IPS-15b (cell line): ENCODE results near the gene SPP1.

Source experiments
- H3K27me3 ChIP-seq: one replicate; pipeline ENCODE4 v1.6.1; 2013; ENCODE audit warnings: low read length; ENCODE audit not compliant: control insufficient read depth, insufficient read depth
- H3K36me3 ChIP-seq: one replicate; pipeline ENCODE4 v1.6.1; 2013; ENCODE audit warnings: low read length; ENCODE audit not compliant: control insufficient read depth, insufficient read depth
- H3K4me1 ChIP-seq: one replicate; pipeline ENCODE4 v1.6.1; 2013; ENCODE audit warnings: mild to moderate bottlenecking, low read length; ENCODE audit not compliant: control insufficient read depth, insufficient read depth
- H3K4me3 ChIP-seq: one replicate; pipeline ENCODE4 v1.5.1; 2013; ENCODE audit warnings: low read depth, low read length
- H3K9ac ChIP-seq: one replicate; pipeline ENCODE4 v1.6.1; 2013; ENCODE audit warnings: low read depth, mild to moderate bottlenecking, low read length
- H3K9me3 ChIP-seq: one replicate; pipeline ENCODE4 v1.6.1; 2013; ENCODE audit warnings: mild to moderate bottlenecking, low read length; ENCODE audit not compliant: control insufficient read depth, insufficient read depth

SPP1 gene

GRCh38 chr4:87957061-87957460, 18.5 kb upstream of the SPP1 start:
- Histone ChIP-seq H3K27me3 (no peaks in the 10 kb centered on the region), H3K36me3 (no peaks in the 10 kb centered on the region), H3K4me1 (peaks cover 4% of the 10 kb centered on the region), H3K9ac (no peak overlapping the region), H3K4me3 (no peak overlapping the region), H3K9me3 (no peaks in the 10 kb centered on the region)

- Histone ChIP-seq H3K9me3 (no peaks in the 10 kb centered on the region), H3K27me3 (no peaks in the 10 kb centered on the region), H3K4me3 (no peak overlapping the region), H3K9ac (no peak overlapping the region), H3K36me3 (no peaks in the 10 kb centered on the region), H3K4me1 (no peaks in the 10 kb centered on the region)
Measured at GRCh38 chr4:87961993-87962392, 13.5 kb upstream of the SPP1 start.

- H3K4me1 ChIP-seq = no peaks in the 10 kb centered on the region
Measured at GRCh38 chr4:87962398-87963146, 12.9 kb upstream of the SPP1 start.

GRCh38 chr4:87965501-87965975, 10.0 kb upstream of the SPP1 start:
- H3K9ac ChIP-seq = no peak overlapping the region
- H3K4me1 ChIP-seq = no peaks in the 10 kb centered on the region
- H3K36me3 ChIP-seq = no peaks in the 10 kb centered on the region
- H3K4me3 ChIP-seq = no peak overlapping the region
- no peaks in the 10 kb centered on the region for H3K9me3 ChIP-seq
- H3K27me3 ChIP-seq = no peaks in the 10 kb centered on the region

More at GRCh38 chr4:87962398-87963146, 12.9 kb upstream of the SPP1 start:
- H3K4me3 ChIP-seq = no peak overlapping the region
- no peaks in the 10 kb centered on the region for H3K36me3 ChIP-seq
- H3K27me3 ChIP-seq = no peaks in the 10 kb centered on the region
- H3K9me3 ChIP-seq = no peaks in the 10 kb centered on the region
- no peak overlapping the region for H3K9ac ChIP-seq

- no peaks in the 10 kb centered on the region for H3K4me1 ChIP-seq
- H3K27me3 ChIP-seq = no peaks in the 10 kb centered on the region
- no peak overlapping the region for H3K9ac ChIP-seq
- no peaks in the 10 kb centered on the region for H3K36me3 ChIP-seq
- H3K9me3 ChIP-seq = no peaks in the 10 kb centered on the region
- no peak overlapping the region for H3K4me3 ChIP-seq
Measured at GRCh38 chr4:87966095-87966496, 9.4 kb upstream of the SPP1 start.

- H3K9ac ChIP-seq = no peak overlapping the region
- H3K4me3 ChIP-seq = no peak overlapping the region
- no peaks in the 10 kb centered on the region for H3K4me1 ChIP-seq
- no peaks in the 10 kb centered on the region for H3K36me3 ChIP-seq
- no peaks in the 10 kb centered on the region for H3K9me3 ChIP-seq
- H3K27me3 ChIP-seq = no peaks in the 10 kb centered on the region
Measured at GRCh38 chr4:87967193-87967592, 8.3 kb upstream of the SPP1 start.

- H3K36me3 ChIP-seq = no peaks in the 10 kb centered on the region
- H3K27me3 ChIP-seq = no peaks in the 10 kb centered on the region
- no peak overlapping the region for H3K9ac ChIP-seq
- no peaks in the 10 kb centered on the region for H3K9me3 ChIP-seq
- peaks cover 3% of the 10 kb centered on the region for H3K4me1 ChIP-seq
- H3K4me3 ChIP-seq = no peak overlapping the region
Measured at GRCh38 chr4:87970121-87970520, 5.4 kb upstream of the SPP1 start.

- no peaks in the 10 kb centered on the region for H3K36me3 ChIP-seq
- H3K4me3 ChIP-seq = no peak overlapping the region
- peaks cover 6% of the 10 kb centered on the region for H3K4me1 ChIP-seq
- H3K27me3 ChIP-seq = no peaks in the 10 kb centered on the region
- no peak overlapping the region for H3K9ac ChIP-seq
- H3K9me3 ChIP-seq = no peaks in the 10 kb centered on the region
Measured at GRCh38 chr4:87971866-87972265, 3.6 kb upstream of the SPP1 start.

- Histone ChIP-seq H3K27me3 (no peaks in the 10 kb centered on the region), H3K9me3 (no peaks in the 10 kb centered on the region), H3K9ac (no peak overlapping the region), H3K36me3 (no peaks in the 10 kb centered on the region), H3K4me3 (peak overlapping the region; percentile 40), H3K4me1 (peaks cover 6% of the 10 kb centered on the region)
Measured at GRCh38 chr4:87973283-87974169, 2.0 kb upstream of the SPP1 start.

- Histone ChIP-seq H3K27me3 (no peaks in the 10 kb centered on the region), H3K4me3 (no peak overlapping the region), H3K4me1 (peaks cover 8% of the 10 kb centered on the region), H3K9ac (no peak overlapping the region), H3K9me3 (no peaks in the 10 kb centered on the region), H3K36me3 (no peaks in the 10 kb centered on the region)
Measured at GRCh38 chr4:87974856-87975462, 555 bp upstream of the SPP1 start.

- H3K9ac ChIP-seq = no peak overlapping the region
- H3K27me3 ChIP-seq = no peaks in the 10 kb centered on the region
- no peak overlapping the region for H3K4me3 ChIP-seq
- no peaks in the 10 kb centered on the region for H3K9me3 ChIP-seq
- peaks cover 8% of the 10 kb centered on the region for H3K4me1 ChIP-seq
- H3K36me3 ChIP-seq = no peaks in the 10 kb centered on the region
Measured at GRCh38 chr4:87977521-87978278, 2.2 kb downstream of the SPP1 start.
